Bone marrow (tissue), 2 donors: ENCODE results near the gene DDR1.
"Not testable (repeated sequence)": the region's sequence is repeated elsewhere in the genome, so short reads cannot be mapped to it uniquely, and the experiment has no call there.

Experiments
- DNase-seq, 2 donors: peaks; one replicate each; lab custom pipeline; 2025; lab: John Stamatoyannopoulos, UW

The DDR1 gene

GRCh38 chr6:30917487-30917886 lies 33.2 kb downstream of the DDR1 start:
- DNase-seq, result no peak

- no peak for DNase-seq
Measured at GRCh38 chr6:30918670-30919069, 34.4 kb downstream of the DDR1 start.

- DNase-seq, result no peak
Measured at GRCh38 chr6:30922447-30922852, 38.1 kb downstream of the DDR1 start.

- not testable (repeated sequence) for DNase-seq
Measured at GRCh38 chr6:30924040-30924627, 39.8 kb downstream of the DDR1 start.

- DNase-seq, result no peak
Measured at GRCh38 chr6:30926644-30927043, 42.3 kb downstream of the DDR1 start.

GRCh38 chr6:30927080-30927479 lies 42.8 kb downstream of the DDR1 start:
- DNase-seq, result not testable (repeated sequence)

GRCh38 chr6:30928677-30929076 lies 44.4 kb downstream of the DDR1 start:
- DNase-seq, result no peak

- DNase-seq, result no peak
Measured at GRCh38 chr6:30930506-30930905, 46.2 kb downstream of the DDR1 start.

GRCh38 chr6:30931272-30931671 lies 47.0 kb downstream of the DDR1 start:
- no peak for DNase-seq

GRCh38 chr6:30931969-30932645 lies 47.8 kb downstream of the DDR1 start, which contains the start of gene SFTA2:
Gene SFTA2, minus strand, starts transcription at chr6:30932170. Its CDS starts 74 bp downstream, at chr6:30932096.
- no peak for DNase-seq

- DNase-seq, result no peak
Measured at GRCh38 chr6:30932665-30933365, 48.5 kb downstream of the DDR1 start.

- DNase-seq, result no peak
Measured at GRCh38 chr6:30935018-30935417, 50.7 kb downstream of the DDR1 start.

GRCh38 chr6:30937265-30937664 lies 52.9 kb downstream of the DDR1 start:
- no peak for DNase-seq

- no peak for DNase-seq
Measured at GRCh38 chr6:30938730-30939129, 54.4 kb downstream of the DDR1 start.

- no peak for DNase-seq
Measured at GRCh38 chr6:30939473-30939872, 55.2 kb downstream of the DDR1 start.

GRCh38 chr6:30940361-30940986 lies 56.2 kb downstream of the DDR1 start, which contains the start of gene MUCL3:
Gene MUCL3, plus strand, starts transcription at chr6:30940973. Its CDS starts 27 bp downstream, at chr6:30941000.
- DNase-seq, result no peak

- DNase-seq, result no peak
Measured at GRCh38 chr6:30942338-30943060, 58.2 kb downstream of the DDR1 start.

GRCh38 chr6:30944051-30944450 lies 59.7 kb downstream of the DDR1 start:
- no peak for DNase-seq

GRCh38 chr6:30945281-30945680 lies 61.0 kb downstream of the DDR1 start:
- DNase-seq, result no peak

- DNase-seq, result no peak
Measured at GRCh38 chr6:30947231-30947630, 62.9 kb downstream of the DDR1 start.

- DNase-seq, result no peak
Measured at GRCh38 chr6:30948811-30949210, 64.5 kb downstream of the DDR1 start.
